ENCODE results near the gene ARMCX2.
"Not testable (repeated sequence)": the region's sequence is repeated elsewhere in the genome, so short reads cannot be mapped to it uniquely, and the experiment has no call there.

Gene ARMCX2

DNA sequence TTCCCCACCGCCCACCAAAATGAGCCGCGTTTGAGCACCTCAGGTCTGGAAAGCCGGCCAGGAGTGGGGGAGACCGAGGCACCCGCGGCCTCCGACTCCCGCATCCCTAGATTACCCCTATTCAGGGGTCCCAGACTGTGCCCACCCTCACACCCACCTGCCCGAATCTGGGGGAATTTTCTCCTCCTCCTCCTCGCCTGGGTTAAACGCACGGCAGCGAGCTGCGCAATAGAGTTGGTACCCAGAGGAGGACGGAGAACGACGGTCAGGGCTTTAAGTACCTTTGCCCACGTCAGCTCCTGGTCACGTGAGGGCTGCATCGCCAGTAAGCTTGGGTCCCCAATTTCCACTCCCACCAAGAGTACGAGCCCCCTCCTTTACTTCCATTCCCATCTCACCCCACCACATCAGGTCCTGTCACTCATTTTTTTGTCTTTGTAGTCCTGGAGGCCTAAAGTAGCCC, at the start of gene ARMCX2:
ARMCX2 (minus strand) TSS at position 250 of the 463 bp plus-strand sequence. CDS start 2,262 bp downstream, outside the sequence.
- DNase-seq: peak; percentile 56

DNA sequence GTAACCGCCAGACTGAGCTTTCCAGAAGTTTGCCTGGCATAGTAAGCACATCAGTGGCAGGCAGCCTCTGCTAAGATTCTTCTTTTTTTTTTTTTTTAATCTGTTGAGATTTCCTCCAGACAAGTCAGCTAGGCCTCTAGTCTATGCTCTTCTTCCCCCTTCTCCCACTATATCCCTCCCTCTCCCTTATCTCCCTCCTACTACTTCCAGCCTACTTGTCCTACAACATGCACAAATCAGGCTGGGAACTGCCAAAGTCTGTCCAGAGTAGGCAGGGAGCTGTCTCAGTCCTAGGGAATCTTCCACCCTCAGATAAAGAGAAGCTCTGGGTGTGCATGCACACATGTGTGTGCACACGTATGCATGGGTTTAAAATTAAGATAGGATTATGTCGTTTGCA, 49.7 kb upstream of the ARMCX2 start:
- no peak for DNase-seq

DNA sequence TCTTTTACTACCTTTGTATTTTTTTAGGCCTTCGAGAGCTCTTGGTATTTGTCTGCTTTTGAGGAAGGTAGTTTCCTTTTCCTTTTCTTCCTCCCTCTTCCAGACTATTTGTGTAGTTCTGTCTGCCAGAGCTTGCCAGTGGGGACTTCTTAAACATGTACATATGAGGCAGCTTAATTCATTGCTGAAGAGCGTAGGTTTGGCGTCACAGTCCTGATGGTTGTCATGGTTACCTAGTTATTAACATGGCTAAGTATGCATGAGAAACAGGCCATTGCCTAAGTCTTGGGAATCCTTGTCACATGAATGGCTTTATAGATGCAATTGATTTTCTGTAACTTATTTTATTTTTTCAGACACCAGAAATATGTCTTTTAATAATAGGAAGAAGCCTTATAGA, 48.5 kb upstream of the ARMCX2 start:
- DNase-seq: no peak

DNA sequence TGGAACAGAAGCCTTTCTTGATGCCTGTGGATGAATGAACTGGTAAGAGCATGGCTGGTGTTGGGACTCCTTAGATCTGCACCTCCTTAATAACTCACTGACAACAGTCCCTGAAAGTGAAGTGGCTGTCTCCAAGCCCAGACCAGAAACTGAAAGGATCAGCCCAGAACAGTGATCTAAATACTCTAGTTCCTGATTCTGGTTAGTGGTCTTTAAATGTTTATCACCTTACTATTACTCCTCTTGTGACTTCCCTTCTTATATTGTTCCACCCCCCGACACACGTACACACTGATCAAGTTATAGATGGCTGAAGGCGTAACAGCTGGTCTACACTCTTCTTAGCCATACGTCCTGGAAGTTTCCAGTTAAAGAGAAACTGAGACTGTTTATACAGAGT, 33.8 kb upstream of the ARMCX2 start:
- no peak for DNase-seq

DNA sequence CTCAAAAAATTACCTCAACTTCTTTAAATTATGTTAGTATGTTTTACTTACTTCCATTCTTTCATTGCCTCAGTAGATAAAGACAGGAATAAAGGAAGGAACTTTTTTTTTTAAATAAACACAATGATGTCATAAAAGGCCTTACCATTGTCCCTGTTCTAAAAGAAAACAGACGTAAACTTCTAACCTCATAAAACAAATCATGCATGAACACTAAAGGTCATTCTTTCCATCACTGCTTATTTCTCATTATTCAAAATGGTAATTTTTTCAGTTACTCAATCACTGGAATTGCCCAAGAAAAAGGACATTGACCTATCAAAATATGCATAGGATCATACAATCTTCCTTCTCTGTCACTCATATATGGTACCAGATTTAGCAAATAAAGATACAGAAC, 32.2 kb upstream of the ARMCX2 start:
- DNase-seq: no peak

DNA sequence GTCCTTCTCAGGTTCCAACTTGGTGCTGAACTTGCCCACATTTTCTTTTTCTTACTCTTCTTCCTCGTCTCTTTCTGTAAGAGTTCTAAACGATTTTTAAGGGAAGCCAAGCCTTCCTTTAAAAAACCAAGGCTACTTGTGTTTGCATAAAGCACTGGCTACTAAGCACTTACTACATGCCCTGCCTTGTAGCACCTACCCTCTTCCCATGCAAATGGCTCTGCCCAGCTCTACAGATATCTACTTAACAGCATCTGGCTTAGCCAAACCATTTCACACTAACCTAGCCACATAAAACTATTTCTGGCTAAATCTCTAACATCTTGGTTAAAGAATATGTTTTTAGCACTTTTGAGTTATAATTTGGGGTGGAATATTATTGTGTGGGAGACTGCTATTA, 26.9 kb upstream of the ARMCX2 start:
- no peak for DNase-seq

DNA sequence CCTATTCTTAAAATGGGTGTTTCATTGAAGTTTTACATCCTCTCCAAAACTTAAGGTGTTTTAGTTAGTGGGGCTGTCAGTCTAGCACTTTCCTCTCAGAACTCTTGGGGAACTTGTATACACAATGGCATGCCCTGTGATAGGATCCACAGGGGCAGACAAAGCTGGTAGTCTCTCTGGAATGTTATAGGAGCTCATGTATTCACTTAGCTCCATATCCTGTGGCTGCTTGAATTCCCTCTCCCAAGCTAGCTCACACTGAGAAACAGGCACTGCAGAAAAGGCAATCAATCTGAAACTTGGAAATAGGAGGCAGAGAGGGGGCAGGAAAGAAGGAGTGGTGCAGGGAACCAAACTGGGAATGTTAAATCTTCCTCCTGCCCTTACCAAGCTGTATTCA, 26.3 kb upstream of the ARMCX2 start:
- DNase-seq: no peak

DNA sequence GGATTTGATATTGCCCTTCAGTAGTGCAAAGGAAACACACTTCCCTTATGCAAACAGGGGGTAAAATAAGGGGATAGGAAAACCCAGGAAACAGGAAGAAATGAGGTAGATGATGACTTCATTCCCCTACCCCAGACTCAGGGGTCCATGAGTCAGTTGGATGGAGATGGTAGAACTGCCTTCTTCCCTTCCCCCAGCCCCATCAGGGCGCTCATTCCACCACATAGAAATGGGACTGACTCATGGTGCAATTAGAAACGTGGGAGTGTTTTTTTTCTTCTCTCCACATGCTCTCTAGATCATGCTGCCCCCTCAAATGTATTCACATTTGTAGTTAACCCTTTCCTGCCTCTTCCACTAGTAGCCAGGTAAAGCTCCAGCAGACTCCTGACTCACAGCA, 23.1 kb upstream of the ARMCX2 start:
- no peak for DNase-seq

DNA sequence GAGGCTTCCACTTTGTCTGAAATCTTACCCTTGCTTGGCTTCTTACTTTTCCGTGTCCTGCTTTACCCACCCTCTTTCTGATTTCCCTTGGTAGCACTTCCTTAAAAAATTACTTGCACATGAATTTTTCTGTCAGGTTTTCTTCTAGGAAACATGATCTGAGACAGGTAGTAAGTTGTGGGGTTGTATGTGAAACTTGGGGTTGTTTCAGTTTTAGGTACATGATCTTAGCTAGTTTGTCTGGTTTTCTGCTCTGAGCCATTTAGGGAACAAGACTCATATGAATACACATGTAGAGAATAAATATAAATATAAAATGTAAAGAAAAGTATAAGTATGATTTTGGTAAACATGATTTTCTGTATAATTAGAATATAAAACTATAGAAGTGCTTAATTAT, 17.4 kb upstream of the ARMCX2 start:
- no peak for DNase-seq

DNA sequence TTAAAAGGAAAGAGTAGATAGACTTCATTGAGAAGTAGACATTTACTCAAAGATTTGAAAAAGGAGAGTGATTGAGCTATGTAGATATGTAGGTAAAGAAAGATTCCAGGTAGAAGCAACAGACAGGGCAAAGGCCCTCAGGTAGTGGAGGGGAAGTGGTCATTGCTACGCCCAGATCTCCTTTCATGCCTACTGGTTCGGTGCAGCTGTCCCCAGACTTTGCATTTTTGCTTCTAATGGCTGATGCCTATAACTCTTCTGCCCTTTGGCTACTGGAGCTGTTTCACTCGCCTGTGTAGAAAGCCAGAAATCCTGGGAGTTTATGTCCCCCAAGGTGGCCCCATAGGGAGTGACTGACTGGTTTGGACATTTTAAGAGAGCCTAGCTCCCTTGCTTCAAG, 16.9 kb upstream of the ARMCX2 start:
- no peak for DNase-seq

DNA sequence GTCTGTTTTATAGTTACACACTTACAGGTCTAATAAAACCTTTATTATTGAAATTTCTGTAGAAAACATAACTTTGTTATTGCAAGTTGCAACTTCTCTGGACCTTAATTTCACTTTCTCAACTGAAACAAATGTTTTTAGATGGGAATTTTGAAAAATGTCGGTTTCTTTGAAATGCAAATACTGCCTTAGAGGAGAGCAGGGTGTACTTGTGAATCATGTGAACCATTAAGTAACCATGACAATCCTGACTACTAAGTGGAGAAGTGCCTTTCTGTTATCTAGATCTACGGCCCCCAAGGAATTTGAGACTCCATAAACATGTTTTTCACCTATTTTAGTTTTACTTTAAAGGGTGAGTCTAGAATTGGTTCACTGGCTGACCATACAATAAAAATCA, 8.5 kb upstream of the ARMCX2 start:
- DNase-seq: no peak

DNA sequence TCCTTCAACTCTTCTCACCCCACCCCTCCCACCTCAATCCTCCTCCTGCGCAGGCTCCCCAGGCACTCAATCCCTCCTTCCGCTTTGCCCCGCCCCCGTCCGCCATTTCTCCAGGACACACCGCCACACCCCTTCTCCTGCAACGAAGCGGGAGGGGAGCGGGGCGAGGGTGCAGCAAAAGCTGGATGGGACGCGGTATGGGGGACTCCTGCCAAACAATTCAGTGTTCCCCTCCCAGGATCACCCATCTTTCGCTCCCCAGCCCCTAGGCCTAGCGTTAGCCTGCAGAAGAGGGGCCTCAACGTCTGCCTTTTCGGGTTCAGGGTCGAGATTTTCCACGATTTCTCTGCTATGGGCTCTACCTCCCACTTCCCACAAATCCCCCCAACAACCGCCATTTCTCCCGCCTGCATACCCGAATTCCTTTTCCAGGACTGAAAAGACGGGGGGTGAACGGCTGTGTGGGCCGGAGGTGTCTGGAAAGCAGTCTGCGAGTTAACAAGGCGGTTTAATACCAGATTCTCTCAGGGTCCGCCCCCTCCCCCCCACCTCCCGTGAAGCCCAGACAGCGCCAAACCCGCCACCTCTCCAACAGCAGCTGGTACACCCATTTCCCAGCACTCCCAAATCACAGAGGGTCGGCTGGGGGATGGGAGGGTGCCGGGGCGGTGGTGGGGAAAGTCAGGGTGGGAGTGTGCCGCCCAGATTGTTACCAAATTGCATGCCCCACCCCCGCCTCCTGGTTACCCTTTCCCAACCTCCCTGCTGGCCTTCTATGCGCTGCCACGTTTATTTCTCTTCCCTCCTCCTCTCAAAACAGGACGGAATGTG, 774 bp downstream of the ARMCX2 start:
- DNase-seq: peak; percentile 58

DNA sequence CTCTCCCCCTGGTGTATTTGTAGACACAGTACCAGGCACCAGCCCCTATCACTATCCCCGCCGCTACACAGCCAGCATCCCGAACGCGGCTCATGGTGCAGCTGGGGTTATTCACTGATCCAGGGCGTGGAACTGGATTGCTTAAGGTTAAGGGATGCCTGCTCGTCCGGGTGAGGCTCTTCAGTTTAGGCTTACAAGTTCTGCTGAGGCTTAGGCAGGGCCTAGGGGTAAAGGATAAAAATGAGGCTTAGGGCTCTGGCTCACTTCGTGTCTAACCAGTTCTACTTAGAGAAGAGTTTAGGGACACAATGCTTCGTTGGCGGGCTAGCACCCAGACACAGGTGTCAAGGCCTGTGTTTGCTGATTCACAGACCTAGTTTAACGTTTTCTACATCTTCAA, 2.2 kb downstream of the ARMCX2 start:
- DNase-seq: no peak

DNA sequence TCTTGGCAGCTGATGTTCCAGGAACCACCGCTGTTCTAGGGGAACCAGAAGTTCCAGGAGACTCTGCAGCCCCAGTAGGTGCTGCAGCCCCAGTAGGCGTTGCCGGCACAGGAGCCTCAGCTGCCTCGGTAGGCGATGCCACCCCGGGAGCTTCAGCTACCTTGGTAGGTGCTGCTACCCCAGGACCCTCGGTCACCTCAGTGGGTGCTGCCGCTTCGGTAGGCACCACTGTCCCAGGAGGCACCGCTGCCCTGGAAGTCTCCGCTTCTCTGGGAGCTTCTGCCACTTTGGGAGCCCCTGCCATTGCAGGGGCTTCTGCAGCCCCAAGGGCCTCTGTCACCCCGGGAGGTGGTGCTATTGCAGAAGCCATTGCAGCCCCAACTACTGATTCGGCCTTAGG, 2.8 kb downstream of the ARMCX2 start:
- DNase-seq: no peak

DNA sequence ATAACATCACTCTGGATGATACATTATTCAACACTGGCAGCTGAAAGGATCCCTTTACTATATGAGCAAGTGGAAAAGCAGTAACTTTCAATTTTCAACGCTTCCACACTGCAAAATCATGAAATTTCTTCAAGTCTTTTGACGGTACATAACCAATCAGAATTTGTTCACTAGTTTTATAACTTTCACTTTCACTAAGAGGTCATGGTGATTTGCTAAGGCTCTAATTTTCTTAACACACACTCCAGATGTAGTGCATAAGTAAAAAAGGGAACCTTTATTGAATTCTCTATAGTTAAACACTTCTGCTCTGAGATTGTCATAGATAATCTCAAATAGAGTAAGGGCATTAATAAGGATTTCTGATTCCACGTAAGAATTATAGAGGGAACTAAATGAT, 4.1 kb downstream of the ARMCX2 start:
- DNase-seq: no peak

DNA sequence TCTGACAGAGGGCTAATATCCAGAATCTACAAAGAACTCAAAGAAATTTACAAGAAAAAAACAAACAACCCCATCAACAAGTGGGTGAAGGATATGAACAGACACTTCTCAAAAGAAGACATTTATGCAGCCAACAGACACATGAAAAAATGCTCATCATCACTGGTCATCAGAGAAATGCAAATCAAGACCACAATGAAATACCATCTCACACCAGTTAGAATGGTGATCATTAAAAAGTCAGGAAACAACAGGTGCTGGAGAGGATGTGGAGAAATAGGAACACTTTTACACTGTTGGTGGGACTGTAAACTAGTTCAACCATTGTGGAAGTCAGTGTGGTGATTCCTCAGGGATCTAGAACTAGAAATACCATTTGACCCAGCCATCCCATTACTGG, 11.9 kb downstream of the ARMCX2 start:
- not testable (repeated sequence) for DNase-seq

DNA sequence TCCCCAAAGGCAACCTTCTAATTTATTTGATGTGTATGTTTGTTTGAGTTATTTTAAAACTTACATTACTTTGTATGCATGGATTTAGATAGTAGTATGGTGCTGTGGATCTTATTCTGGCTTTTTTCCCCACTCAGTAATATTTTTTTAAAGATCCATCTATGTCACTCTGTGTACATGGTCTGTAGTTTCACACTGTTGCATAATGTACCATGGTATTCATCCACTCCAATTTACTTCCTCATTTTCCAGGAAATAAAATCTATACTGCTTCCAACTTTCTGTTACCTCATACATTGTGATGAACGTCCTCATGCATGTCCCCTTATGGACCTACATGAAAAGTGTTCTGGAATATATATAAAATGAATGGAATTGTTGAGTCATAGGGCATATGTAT, 17.6 kb downstream of the ARMCX2 start:
- DNase-seq: no peak

DNA sequence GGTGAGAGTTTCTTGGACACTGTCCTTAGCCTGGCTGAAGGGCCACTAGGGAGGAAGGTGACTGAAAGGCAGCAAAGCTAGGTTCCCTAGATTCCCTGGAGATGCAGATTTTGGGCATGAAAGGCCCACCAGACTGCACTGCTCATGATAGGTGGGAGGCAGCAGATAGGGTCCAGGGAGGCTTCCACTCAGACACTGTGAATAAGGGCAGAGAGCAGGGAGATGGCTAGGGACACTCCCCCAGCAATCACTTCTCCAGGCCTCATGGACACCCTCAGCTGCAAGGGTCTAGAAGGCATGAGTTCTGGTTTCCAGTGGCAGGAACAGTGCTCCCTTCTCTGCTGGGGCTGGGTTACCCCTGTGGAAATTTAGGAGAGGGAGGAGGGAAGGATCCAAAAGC, 20.1 kb downstream of the ARMCX2 start:
- no peak for DNase-seq

DNA sequence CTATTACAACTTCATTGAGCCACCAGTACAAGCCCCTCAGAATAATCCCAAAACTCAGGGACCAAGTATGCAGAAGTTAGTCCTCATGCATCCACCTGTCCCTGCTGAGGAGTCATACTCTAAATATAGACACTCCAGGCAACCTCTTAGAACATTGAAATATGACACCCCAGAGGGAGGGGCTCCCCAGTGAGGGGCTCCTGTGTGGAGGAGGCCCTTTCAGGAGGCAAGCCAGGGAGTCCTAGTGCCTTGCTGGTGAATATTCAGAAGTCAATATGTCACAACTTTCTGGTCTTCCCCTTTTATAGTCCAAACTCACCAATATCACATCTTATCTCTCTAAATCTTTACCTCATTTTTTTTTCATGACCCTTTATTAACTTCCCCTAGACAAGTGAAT, 40.3 kb downstream of the ARMCX2 start:
- DNase-seq: peak; percentile 81

DNA sequence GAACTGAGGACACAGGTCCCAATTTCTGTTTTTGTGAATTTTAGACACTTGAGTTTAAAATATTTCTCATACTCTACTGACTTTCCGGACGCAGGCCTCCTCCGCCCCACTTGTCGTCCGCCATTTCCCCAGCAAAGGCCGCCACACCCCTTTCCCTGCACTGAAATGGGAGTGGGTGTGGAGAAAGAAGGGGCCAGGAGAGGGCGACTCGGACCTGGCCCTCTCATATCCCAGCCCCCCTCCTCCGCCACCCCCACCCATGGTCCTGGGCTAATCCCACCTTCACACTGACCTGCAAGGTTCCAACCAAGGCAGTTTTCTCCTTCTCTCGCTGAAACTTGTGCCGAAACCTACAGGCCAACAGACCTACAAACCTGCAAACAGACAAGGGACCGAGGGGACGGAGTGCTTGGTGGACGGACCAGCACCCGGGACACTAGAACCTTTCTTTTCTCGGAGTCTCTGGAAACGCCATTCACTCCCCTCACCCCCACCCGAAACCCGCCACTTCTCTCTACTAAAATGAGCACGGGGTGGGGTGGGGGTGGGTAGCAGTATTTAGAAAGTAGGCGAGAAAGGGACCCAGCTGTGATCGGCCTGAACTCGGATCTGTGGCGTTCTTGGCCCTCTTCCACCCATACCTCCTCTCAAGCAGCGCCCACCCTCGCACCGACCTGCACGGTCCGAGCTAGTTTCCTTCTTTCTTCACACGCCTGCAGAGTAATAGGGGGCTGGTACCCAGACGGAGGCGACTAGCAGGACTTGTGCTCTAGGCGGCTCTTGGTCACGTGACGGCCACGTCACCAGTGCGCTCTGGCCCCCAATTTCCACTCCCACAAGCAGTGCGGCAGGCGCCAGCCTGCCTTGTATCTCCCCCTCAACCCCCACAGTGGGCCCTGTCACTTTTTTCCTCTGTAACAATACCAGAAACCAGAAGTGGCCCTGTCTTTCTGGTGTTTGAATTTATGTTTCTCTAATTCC, 42.1 kb downstream of the ARMCX2 start, which contains the start of gene ARMCX6:
ARMCX6 (minus strand) TSS at position 790 of the 981 bp plus-strand sequence. CDS start 1,380 bp downstream, outside the sequence.
- DNase-seq: peak; percentile 47

DNA sequence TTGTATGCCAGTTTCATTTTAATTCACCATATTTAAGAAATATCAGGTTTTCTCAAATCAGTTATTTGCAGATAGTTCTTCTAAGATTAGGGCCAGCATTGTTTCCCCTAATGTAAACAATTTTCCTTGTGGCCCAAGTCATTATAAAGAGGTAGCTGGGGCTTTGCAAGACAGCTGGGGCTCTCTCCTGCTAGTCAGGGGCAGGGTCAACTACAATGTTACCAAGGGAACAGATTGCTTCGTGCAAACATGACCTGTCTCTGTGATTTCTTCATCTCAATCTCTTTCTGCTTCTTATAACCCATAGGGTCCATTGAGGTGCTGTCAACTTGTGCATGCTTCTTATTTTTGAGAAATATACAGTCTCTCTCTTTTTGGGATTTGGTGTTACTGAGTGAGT, 53.9 kb downstream of the ARMCX2 start:
- DNase-seq: no peak

All from NCI-H510A treated with DMSO at 0.1 percent for 48 hours (cell line).